Activated CD4-positive, CD25-positive, alpha-beta regulatory T cell (primary cell): Measurements from ENCODE around the gene SLC35F5.
"Not testable (repeated sequence)": the region's sequence is repeated elsewhere in the genome, so short reads cannot be mapped to it uniquely, and the experiment has no call there.

Experiments used
- DNase-seq, 4 experiments: peaks; one replicate each; lab custom pipeline; 2025; lab: John Stamatoyannopoulos, UW

Gene SLC35F5

GRCh38 chr2:113694438-113694837 lies 62.0 kb downstream of the SLC35F5 start:
- DNase-seq: no peak

GRCh38 chr2:113692698-113693428 lies 63.6 kb downstream of the SLC35F5 start:
- no peak for DNase-seq

- not testable (repeated sequence) for DNase-seq
Observed at GRCh38 chr2:113690871-113691270, 65.6 kb downstream of the SLC35F5 start.

- no peak for DNase-seq
Observed at GRCh38 chr2:113686537-113686936, 69.9 kb downstream of the SLC35F5 start.

- DNase-seq: no peak
Observed at GRCh38 chr2:113685471-113685870, 71.0 kb downstream of the SLC35F5 start.

GRCh38 chr2:113679457-113679856 lies 77.0 kb downstream of the SLC35F5 start:
- DNase-seq: no peak

GRCh38 chr2:113677330-113677729 lies 79.1 kb downstream of the SLC35F5 start:
- no peak for DNase-seq

GRCh38 chr2:113676623-113677266 lies 79.7 kb downstream of the SLC35F5 start:
- no peak for DNase-seq

- DNase-seq: no peak
Observed at GRCh38 chr2:113675875-113676274, 80.6 kb downstream of the SLC35F5 start.

GRCh38 chr2:113672326-113672932 lies 84.0 kb downstream of the SLC35F5 start:
- DNase-seq: no peak

- not testable (repeated sequence) for DNase-seq
Observed at GRCh38 chr2:113669013-113669412, 87.4 kb downstream of the SLC35F5 start.

- not testable (repeated sequence) for DNase-seq
Observed at GRCh38 chr2:113664761-113665533, 91.5 kb downstream of the SLC35F5 start.

- DNase-seq: not testable (repeated sequence)
Observed at GRCh38 chr2:113663285-113664060, 93.0 kb downstream of the SLC35F5 start.
